Testis (tissue), 3 donors: Measurements from ENCODE around the gene STRIP2. TPM values are rescaled to one million over a fixed set of nuclear protein-coding genes. Genes with fewer than 3 reads are reported as not detected.

Source experiments
- DNase-seq: peaks from one replicate; pipeline ENCODE4 v3.0.0-alpha.2; 2019
- H3K27ac ChIP-seq, 2 donors: fragments of 200-600 bp; sonication (generic); one replicate each; pipeline ENCODE4 v1.5.1; 2019
- H3K27me3 ChIP-seq: fragments of 200-600 bp; sonication (generic); one replicate; pipeline ENCODE4 v1.5.1; 2019
- H3K36me3 ChIP-seq: fragments of 200-600 bp; sonication (generic); one replicate; pipeline ENCODE4 v1.5.1; 2017; ENCODE audit warnings: low read depth; ENCODE audit errors: missing control alignments
- H3K4me1 ChIP-seq: fragments of 200-600 bp; sonication (generic); one replicate; pipeline ENCODE4 v1.5.1; 2019
- H3K4me3 ChIP-seq, 2 donors: fragments of 200-600 bp; sonication (generic); one replicate each; pipeline ENCODE4 v1.5.1; 2017 to 2019
- H3K9me3 ChIP-seq: fragments of 200-600 bp; sonication (generic); one replicate; pipeline ENCODE4 v1.5.1; 2017
- POLR2A ChIP-seq: fragments of 450-650 bp; IDR thresholded peaks from one replicate; pipeline ENCODE4 v1.6.1; 2017; ENCODE audit warnings: antibody characterized with exemption, mild to moderate bottlenecking, moderate library complexity
- WGBS, 2 donors: methylation state at CpG; one replicate each; pipeline ENCODE4 v1.1.5; 2018; 5-methylcytosine and 5-hydroxymethylcytosine counted together
- intact Hi-C: fragments of 100-400 bp; cut with DNase I; formaldehyde crosslinking; loops from one replicate; pipeline ENCODE4 v1.15.1; 2023; ENCODE audit warnings: low total_unique reads
- polyA plus RNA-seq: library from polyadenylated mRNA; stranded (reverse); fragments of 350-450 nt; fragmentation: Illumina TruSeq; extraction: RNeasy Lipid Tissue Mini Kit (QIAGEN cat#74804); gene quantifications from one replicate; pipeline ENCODE4 v1.2.3, GENCODE V29; 2014; ENCODE audit warnings: low read depth, low replicate concordance; ENCODE audit not compliant: insufficient read depth
- total RNA-seq, 2 donors: library from RNA; depleted of rRNA; stranded (reverse); fragments of >200 nt; gene quantifications; one replicate each; pipeline ENCODE4 v1.2.3, GENCODE V29; 2016
- TF ChIP-seq, protein P1 (sequence below), 3 experiments: fragments of 450-650 bp in 2 of 3; fragments of 200-600 bp in 1 of 3; sonication (generic) in 1 of 3; IDR thresholded peaks; one replicate each; pipeline ENCODE4 v1.5.1; 2016 to 2019; ENCODE audit warnings: antibody characterized with exemption in 3 of 3, mild to moderate bottlenecking in 2 of 3, moderate library complexity in 1 of 3

STRIP2 gene
- total and polyA plus RNA-seq, 3 donors from 2014 or later, result 18.8 to 54.0 (median 25.5) TPM

DNA sequence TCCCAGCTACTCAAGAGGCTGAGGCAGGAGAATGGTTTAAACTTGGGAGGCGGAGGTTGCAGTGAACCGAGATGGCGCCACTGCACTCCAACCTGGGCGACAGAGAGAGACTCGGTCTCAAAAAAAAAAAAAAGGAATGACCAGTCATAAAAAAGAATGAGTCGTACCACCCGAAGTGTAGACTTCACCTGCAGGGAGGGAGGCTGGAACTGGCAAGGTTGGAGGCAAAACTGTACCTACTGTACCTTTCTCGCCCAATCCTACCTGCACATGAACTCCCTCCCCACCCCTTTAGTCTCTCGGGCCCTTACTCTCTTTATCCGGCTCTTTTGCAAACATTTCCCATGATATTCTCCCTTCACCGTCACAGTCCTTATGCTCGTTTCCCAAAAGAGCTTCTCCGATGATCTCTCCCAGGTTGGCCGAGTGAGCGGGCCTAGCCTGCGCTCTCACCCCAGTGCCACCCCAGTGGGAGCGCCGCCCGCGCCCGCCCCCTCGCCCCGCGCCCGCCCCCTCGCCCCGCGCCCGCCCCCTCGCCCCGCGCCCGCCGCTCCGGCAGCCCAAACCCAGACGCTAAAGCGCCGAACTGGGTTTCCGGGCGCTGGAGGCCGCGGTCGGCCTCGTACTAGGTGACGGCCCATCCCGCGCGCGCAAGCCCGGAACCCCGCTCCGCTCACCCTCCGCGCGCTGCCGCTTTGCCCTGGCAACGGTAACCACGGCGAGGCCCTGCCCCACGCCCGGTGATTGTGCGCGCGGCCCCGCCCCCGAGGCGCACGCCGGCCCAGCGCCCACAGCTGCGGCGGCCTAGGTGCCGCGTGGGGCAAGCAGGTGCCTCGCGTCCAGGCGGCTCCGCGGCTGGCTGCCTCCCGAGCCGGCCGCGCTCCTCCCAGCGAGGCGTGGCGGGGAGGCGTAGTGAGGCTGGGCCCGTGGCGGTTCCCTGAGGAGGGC is 67.8 kb downstream of the STRIP2 start, which contains the start of gene SMKR1:
TSS of gene SMKR1 (plus strand) at position 772 of the 948 bp plus-strand sequence. CDS start 294 bp downstream, outside the sequence.
- WGBS, 2 donors, result 12 to 19% methylated on average over 15 to 32 of the region's 89 CpGs
- intact Hi-C loops, result no loop called here
- Histone ChIP-seq H3K4me3 (peak within 1 kb of the TSS; percentile 58 to 69), H3K9me3 (no peaks in the 10 kb centered on the region), H3K27ac (no peak within 1 kb of the TSS), H3K27me3 (no peaks in the 10 kb centered on the region), H3K36me3 (no peaks in the 10 kb centered on the region), H3K4me1 (no peaks in the 10 kb centered on the region)
- DNase-seq, result peak; percentile 85
- TF ChIP-seq, protein P1, sequence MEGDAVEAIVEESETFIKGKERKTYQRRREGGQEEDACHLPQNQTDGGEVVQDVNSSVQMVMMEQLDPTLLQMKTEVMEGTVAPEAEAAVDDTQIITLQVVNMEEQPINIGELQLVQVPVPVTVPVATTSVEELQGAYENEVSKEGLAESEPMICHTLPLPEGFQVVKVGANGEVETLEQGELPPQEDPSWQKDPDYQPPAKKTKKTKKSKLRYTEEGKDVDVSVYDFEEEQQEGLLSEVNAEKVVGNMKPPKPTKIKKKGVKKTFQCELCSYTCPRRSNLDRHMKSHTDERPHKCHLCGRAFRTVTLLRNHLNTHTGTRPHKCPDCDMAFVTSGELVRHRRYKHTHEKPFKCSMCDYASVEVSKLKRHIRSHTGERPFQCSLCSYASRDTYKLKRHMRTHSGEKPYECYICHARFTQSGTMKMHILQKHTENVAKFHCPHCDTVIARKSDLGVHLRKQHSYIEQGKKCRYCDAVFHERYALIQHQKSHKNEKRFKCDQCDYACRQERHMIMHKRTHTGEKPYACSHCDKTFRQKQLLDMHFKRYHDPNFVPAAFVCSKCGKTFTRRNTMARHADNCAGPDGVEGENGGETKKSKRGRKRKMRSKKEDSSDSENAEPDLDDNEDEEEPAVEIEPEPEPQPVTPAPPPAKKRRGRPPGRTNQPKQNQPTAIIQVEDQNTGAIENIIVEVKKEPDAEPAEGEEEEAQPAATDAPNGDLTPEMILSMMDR (IDR thresholded peaks at IDR 0.05), result no peak
- TF ChIP-seq POLR2A, result no peak

DNA sequence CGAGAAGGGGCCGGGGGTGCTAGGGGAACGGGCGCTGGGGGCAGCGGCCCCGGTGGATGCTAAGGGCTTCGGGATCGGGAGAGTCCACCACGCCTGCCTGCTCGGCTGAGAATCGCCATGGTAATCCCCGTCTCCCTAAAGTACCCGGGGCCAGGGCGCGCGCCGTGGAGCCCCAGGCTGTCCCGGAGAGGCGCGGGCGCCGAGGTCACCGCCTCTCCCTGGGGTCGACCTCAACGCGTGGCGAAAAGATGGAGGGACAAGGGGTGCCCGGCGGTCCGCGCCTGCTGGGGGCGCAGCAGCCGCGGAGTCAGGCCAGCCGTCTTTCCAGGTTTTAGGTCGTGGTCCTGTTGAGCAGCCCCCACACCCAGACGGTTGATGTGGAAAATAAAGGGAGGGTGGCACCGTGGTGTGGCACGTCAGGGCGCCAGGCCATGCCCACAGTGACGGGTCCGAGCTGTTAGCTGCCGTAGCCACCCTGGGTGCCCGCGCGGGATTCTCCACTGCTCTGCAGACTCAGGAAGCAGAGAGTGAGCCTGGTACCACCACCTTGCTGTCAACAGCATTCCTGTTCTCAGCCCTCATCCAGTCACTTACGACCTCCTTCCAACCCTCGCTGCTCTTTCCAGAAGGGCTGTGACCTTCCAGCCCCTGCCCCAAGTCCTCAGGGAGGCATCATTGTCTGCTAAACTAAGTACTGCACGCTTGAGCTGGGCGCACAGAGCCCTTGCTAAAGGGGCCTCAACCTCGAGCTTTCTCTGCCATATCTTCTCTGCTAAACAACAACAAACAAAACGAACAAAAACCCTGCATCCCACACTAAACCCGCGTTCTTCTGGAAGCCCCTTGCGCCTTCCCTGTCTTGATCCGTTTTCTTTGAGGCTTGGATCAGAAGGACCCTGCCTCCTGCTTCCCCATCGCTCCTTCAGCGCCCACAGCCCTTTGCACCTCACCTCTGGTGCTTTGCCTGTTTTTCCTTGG is 68.8 kb downstream of the STRIP2 start:
- DNase-seq, result peak; percentile 28
- intact Hi-C loops, result no loop called here
- Histone ChIP-seq H3K4me3 (peak overlapping the region; percentile 58 to 69), H3K9me3 (no peaks in the 10 kb centered on the region), H3K36me3 (no peaks in the 10 kb centered on the region), H3K27ac (no peak overlapping the region), H3K4me1 (no peaks in the 10 kb centered on the region), H3K27me3 (no peaks in the 10 kb centered on the region)
- TF ChIP-seq, protein P1 (IDR thresholded peaks at IDR 0.05), result no peak
- TF ChIP-seq POLR2A, result no peak
- WGBS, 2 donors, result 12 to 13% methylated on average over 19 to 34 of the region's 58 CpGs

DNA sequence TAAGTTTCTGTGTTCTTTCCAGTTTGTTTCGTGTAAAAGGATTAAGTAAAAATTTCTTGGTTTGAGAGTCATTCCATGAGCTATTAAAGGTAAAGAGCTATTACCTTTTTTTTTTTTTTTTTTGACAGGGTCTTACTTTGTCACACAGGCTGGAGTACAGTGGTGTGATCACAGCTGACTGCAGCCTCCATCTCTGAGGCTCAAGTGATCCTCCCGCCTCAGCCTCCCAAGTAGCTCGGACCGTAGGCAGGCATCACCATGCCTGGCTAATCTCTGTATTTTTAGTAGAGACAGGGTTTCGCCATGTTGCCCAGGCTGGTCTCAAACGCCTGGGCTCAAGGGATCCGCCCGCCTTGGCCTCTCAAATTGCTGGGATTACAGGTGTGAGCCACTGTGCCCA is 69.5 kb downstream of the STRIP2 start:
- intact Hi-C loops, result no loop called here
- 87 to 90% methylated on average over 8 of the region's 8 CpGs for WGBS, 2 donors

DNA sequence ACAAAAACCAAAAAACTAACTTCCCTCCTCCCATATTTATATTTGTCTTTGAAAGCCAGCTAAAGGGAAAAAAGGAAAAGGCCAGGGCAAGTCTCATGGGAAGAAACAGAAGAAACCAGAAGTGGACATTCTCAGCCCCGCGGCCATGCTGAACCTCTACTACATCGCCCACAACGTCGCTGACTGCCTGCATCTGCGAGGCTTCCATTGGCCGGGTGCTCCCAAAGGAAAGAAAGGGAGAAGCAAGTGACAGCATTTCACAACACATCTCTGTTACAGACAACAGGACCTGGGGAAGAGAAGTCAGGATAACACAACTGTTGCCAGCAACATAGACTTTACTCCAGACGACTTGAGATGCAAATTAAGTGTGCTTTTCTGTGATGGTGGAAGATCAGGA is 78.0 kb downstream of the STRIP2 start:
- TF ChIP-seq POLR2A, result no peak
- TF ChIP-seq, protein P1 (IDR thresholded peaks at IDR 0.05), result no peak
- H3K36me3 ChIP-seq, result no peaks in the 10 kb centered on the region
- no peaks in the 10 kb centered on the region for H3K9me3 ChIP-seq
- WGBS, 2 donors, result 74 to 77% methylated on average over 8 of the region's 8 CpGs
- H3K4me3 ChIP-seq, result no peak overlapping the region
- H3K27ac ChIP-seq, result no peak overlapping the region
- DNase-seq, result no peak
- intact Hi-C loops, result no loop called here
- no peaks in the 10 kb centered on the region for H3K4me1 ChIP-seq
- no peaks in the 10 kb centered on the region for H3K27me3 ChIP-seq

More for the DNA sequence above, 69.5 kb downstream of the STRIP2 start:
- Histone ChIP-seq H3K27ac (no peak overlapping the region), H3K27me3 (no peaks in the 10 kb centered on the region), H3K9me3 (no peaks in the 10 kb centered on the region), H3K4me1 (no peaks in the 10 kb centered on the region), H3K4me3 (no peak overlapping the region), H3K36me3 (no peaks in the 10 kb centered on the region)
- TF ChIP-seq, protein P1 (IDR thresholded peaks at IDR 0.05), result no peak
- no peak for TF ChIP-seq POLR2A
- no peak for DNase-seq
